ENCODE results near the gene L3MBTL1.

The L3MBTL1 gene

GRCh38 chr20:43461894-43462659, 45.4 kb upstream of the L3MBTL1 start:
- TF ChIP-seq, protein P1, sequence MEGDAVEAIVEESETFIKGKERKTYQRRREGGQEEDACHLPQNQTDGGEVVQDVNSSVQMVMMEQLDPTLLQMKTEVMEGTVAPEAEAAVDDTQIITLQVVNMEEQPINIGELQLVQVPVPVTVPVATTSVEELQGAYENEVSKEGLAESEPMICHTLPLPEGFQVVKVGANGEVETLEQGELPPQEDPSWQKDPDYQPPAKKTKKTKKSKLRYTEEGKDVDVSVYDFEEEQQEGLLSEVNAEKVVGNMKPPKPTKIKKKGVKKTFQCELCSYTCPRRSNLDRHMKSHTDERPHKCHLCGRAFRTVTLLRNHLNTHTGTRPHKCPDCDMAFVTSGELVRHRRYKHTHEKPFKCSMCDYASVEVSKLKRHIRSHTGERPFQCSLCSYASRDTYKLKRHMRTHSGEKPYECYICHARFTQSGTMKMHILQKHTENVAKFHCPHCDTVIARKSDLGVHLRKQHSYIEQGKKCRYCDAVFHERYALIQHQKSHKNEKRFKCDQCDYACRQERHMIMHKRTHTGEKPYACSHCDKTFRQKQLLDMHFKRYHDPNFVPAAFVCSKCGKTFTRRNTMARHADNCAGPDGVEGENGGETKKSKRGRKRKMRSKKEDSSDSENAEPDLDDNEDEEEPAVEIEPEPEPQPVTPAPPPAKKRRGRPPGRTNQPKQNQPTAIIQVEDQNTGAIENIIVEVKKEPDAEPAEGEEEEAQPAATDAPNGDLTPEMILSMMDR (IDR thresholded peaks at IDR 0.05; ENCODE audit: control insufficient read depth, insufficient read depth, low read depth, low read length, missing control alignments), result no peak
- DNase-seq (ENCODE audit: low read depth), result no peak
- no peak overlapping the region for H3K4me3 ChIP-seq (ENCODE audit: control insufficient read depth, low read depth, low read length)

- H3K4me3 ChIP-seq (ENCODE audit: control insufficient read depth, low read depth, low read length), result no peak overlapping the region
- TF ChIP-seq, protein P1 (IDR thresholded peaks at IDR 0.05; ENCODE audit: control insufficient read depth, insufficient read depth, low read depth, low read length, missing control alignments), result no peak
These were observed 44.6 kb upstream of the L3MBTL1 start for GRCh38 chr20:43462660-43463526.

GRCh38 chr20:43463527-43464218, 43.8 kb upstream of the L3MBTL1 start:
- TF ChIP-seq, protein P1 (IDR thresholded peaks at IDR 0.05; ENCODE audit: control insufficient read depth, insufficient read depth, low read depth, low read length, missing control alignments), result no peak
- DNase-seq (ENCODE audit: low read depth), result no peak
- H3K4me3 ChIP-seq (ENCODE audit: control insufficient read depth, low read depth, low read length), result no peak overlapping the region

More at GRCh38 chr20:43462660-43463526, 44.6 kb upstream of the L3MBTL1 start:
- DNase-seq (ENCODE audit: low read depth), result no peak

DNA sequence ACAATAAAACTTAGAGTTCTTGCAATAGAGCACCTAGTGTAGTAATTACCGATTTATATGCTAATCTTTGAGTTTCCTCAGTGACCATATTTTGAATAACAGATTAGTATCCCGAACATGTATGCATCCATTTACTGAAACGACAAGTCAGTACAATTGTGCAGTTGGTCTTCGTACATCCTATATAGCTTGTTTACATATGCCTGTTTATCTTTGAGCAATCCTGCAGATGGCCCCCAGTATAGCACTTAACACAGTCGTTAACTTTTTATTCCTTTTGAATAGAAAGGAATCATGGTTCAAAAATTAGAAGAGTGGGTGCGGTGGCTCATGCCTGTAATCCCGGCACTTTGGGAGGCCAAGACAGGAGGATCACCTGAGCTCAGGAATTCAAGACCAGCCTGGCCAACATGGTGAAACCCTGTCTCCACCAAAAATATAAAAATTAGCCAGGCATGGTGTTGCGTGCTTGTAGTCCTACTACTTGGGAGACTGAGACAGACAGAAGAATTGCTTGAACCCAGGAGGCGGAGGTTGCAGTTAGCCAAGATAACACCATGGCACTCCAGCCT, 43.2 kb upstream of the L3MBTL1 start:
- no peak overlapping the region for H3K4me3 ChIP-seq (ENCODE audit: control insufficient read depth, low read depth, low read length)
- DNase-seq (ENCODE audit: low read depth), result no peak
- TF ChIP-seq, protein P1 (IDR thresholded peaks at IDR 0.05; ENCODE audit: control insufficient read depth, insufficient read depth, low read depth, low read length, missing control alignments), result no peak

- H3K4me3 ChIP-seq (ENCODE audit: control insufficient read depth, low read depth, low read length), result no peak overlapping the region
- TF ChIP-seq, protein P1 (IDR thresholded peaks at IDR 0.05; ENCODE audit: control insufficient read depth, insufficient read depth, low read depth, low read length, missing control alignments), result no peak
- DNase-seq (ENCODE audit: low read depth), result no peak
These were observed 41.9 kb upstream of the L3MBTL1 start for GRCh38 chr20:43465625-43465943.

DNA sequence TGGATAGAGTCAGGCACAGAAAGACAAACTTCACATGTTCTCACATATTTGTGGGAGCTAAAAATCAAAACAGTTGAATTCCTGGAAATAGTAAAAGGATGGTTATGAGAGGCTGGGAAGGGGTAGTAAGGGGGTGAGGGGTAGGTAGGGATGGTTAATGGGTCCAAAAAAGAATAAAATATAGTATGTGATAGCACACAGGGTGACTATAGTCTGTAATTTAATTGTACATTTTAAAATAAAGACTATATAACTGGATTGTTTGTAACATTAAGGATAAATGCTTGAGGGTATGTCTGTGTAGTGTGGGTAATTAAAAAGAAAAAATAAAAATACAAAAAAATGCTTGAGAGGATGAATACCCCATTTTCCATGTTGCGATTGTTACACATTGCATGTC, 39.9 kb upstream of the L3MBTL1 start:
- no peak overlapping the region for H3K4me3 ChIP-seq (ENCODE audit: control insufficient read depth, low read depth, low read length)
- no peak for DNase-seq (ENCODE audit: low read depth)
- TF ChIP-seq, protein P1 (IDR thresholded peaks at IDR 0.05; ENCODE audit: control insufficient read depth, insufficient read depth, low read depth, low read length, missing control alignments), result no peak

Data from AG09309 (cell line).